Measurements from ENCODE around the gene INTS11.

INTS11 gene

DNA sequence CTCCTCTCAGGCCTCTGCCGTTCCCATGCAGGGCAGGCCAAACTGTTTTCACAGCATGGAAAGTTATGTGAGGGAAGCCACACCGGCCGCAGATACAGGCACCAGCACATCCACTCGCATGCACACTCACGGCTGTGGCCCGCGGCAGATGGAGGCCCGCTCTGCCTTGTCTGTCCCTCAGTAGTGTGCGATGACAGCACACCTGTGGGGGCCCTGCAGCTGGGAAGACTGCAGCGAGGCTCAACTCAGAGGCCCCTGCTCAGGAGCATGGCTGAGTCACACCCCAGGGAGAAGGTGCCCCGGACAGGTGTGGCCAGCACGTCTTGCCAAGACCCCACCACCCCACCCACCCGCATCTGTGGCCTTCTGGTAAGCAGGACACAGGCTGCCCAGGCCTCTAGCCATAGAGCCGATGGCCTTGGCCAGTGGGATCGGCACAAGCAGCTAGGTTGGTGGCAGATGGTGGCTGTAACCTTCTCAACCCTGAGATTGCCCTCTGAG is 49.5 kb downstream of the INTS11 start:
- TF ChIP-seq CREB1 (IDR thresholded peaks at IDR 0.05; ENCODE audit: low read depth) (no peak), ZBTB7A (IDR thresholded peaks at IDR 0.05; ENCODE audit: low read depth) (no peak), EGR1 (IDR thresholded peaks at IDR 0.05) (no peak), EP300 (IDR thresholded peaks at IDR 0.05; ENCODE audit: borderline replicate concordance) (no peak), YY1 (IDR thresholded peaks at IDR 0.05; ENCODE audit: low read depth) (no peak)
- TF ChIP-seq, protein P1, sequence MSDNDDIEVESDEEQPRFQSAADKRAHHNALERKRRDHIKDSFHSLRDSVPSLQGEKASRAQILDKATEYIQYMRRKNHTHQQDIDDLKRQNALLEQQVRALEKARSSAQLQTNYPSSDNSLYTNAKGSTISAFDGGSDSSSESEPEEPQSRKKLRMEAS (IDR thresholded peaks at IDR 0.05), result no peak
- TF ChIP-seq, protein P2, sequence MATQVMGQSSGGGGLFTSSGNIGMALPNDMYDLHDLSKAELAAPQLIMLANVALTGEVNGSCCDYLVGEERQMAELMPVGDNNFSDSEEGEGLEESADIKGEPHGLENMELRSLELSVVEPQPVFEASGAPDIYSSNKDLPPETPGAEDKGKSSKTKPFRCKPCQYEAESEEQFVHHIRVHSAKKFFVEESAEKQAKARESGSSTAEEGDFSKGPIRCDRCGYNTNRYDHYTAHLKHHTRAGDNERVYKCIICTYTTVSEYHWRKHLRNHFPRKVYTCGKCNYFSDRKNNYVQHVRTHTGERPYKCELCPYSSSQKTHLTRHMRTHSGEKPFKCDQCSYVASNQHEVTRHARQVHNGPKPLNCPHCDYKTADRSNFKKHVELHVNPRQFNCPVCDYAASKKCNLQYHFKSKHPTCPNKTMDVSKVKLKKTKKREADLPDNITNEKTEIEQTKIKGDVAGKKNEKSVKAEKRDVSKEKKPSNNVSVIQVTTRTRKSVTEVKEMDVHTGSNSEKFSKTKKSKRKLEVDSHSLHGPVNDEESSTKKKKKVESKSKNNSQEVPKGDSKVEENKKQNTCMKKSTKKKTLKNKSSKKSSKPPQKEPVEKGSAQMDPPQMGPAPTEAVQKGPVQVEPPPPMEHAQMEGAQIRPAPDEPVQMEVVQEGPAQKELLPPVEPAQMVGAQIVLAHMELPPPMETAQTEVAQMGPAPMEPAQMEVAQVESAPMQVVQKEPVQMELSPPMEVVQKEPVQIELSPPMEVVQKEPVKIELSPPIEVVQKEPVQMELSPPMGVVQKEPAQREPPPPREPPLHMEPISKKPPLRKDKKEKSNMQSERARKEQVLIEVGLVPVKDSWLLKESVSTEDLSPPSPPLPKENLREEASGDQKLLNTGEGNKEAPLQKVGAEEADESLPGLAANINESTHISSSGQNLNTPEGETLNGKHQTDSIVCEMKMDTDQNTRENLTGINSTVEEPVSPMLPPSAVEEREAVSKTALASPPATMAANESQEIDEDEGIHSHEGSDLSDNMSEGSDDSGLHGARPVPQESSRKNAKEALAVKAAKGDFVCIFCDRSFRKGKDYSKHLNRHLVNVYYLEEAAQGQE (IDR thresholded peaks at IDR 0.05; ENCODE audit: low read depth), result no peak

DNA sequence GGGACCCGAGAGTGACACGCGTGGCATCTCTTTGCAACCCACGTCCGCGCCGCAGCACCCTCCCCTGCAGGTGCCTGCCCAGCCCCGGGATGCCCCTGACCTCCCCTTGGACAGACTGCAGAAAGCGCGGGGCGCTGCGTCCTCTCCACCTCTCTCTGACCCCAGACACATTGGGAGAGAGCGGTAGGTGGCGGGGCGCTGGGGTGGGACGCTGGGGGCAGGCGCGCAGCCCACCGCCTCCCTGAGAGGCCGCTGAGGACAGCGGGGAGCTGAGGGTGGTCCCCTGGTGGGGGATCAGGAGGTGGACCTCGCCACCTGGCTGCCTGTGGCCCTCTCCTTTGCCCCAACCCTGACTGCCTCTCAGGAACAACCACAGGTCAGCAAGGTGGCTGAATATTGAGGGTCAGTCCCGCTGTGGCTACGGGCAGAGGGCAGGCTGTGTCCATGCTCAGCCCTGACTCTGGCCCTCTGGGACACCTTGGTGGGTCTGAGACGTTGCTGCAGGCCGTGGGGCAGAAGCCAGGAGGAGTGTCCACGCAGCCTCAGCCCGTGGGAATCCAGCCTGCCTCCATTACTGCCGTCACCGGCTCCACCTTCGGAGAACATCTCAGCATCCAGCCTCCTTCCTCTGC is 50.0 kb downstream of the INTS11 start:
- TF ChIP-seq NFIC (IDR thresholded peaks at IDR 0.05), result no peak
- TF ChIP-seq YY1 (IDR thresholded peaks at IDR 0.05; ENCODE audit: low read depth), result no peak
- TF ChIP-seq, protein P2 (IDR thresholded peaks at IDR 0.05; ENCODE audit: low read depth), result no peak
- TF ChIP-seq, protein P3, sequence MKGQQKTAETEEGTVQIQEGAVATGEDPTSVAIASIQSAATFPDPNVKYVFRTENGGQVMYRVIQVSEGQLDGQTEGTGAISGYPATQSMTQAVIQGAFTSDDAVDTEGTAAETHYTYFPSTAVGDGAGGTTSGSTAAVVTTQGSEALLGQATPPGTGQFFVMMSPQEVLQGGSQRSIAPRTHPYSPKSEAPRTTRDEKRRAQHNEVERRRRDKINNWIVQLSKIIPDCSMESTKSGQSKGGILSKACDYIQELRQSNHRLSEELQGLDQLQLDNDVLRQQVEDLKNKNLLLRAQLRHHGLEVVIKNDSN (IDR thresholded peaks at IDR 0.05), result no peak
- no peak for TF ChIP-seq CEBPB (IDR thresholded peaks at IDR 0.05)
- no peak for TF ChIP-seq TCF12 (IDR thresholded peaks at IDR 0.05; ENCODE audit: low read depth)
- TF ChIP-seq, protein P1 (IDR thresholded peaks at IDR 0.05), result no peak
- TF ChIP-seq FOXM1 (IDR thresholded peaks at IDR 0.05; ENCODE audit: borderline replicate concordance, low read depth), result no peak

DNA sequence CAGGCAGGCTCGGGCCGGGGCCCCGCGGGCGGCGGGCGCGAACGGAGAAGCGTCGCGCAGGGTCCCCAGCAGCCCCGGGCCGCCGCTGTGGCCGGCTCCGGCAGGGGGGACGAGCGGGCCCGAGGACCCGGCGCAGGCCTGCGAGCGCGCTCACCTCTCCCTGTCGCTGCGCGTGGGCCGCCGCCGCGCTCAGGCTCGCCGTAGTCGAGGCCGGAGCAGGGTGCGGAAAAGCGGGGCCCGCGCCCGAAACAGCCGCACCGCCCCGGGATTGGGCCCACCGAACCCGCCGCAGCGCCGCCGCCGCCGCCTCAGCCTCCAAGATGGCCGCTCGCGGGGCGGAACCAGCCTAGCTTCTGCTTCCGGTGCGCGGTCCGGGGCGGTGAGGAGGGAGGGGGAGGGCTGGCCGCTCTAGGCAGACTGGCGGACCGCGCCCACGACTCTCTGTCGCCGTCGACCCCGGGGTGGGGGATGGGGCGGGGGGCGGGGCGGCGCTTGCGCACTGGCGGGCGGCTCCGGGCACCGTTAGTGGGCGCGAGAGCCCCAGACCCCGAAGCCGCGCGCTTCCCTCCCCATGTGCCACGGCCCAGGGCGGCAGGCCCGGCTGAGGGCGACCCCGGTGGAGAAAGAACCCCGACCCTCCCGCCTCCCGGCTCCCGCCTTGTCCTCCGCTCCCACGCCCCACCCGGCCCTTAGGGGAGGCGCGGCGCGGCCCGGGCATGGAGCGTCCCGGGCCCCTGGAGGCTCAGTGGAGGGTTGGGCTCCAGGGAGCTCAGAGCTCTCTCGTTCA is 50.8 kb downstream of the INTS11 start, which contains the start of gene UBE2J2:
Gene UBE2J2 (minus strand): TSS at position 343 of the 787 bp plus-strand sequence. CDS start 5,862 bp downstream, outside the sequence.
- TF ChIP-seq, protein P3 (IDR thresholded peaks at IDR 0.05), result 0 out of 2 replicates have a peak, but pooled peaks have one; percentile 22
- TF ChIP-seq TEAD4 (IDR thresholded peaks at IDR 0.05) (0 out of 2 replicates have a peak, but pooled peaks have one; percentile 19), TAF1 (IDR thresholded peaks at IDR 0.05; ENCODE audit: low read depth) (peak; percentile 80), EGR1 (IDR thresholded peaks at IDR 0.05) (peak; percentile 66; the same call in 1 of the 2 replicates), EP300 (IDR thresholded peaks at IDR 0.05; ENCODE audit: borderline replicate concordance) (peak; percentile 58; the same call in 1 of the 2 replicates), TCF12 (IDR thresholded peaks at IDR 0.05; ENCODE audit: low read depth) (peak; percentile 69; the same call in 1 of the 2 replicates), YY1 (IDR thresholded peaks at IDR 0.05; ENCODE audit: low read depth) (peak; percentile 97), CEBPB (IDR thresholded peaks at IDR 0.05) (no peak), ZBTB7A (IDR thresholded peaks at IDR 0.05; ENCODE audit: low read depth) (peak; percentile 81), FOXM1 (IDR thresholded peaks at IDR 0.05; ENCODE audit: borderline replicate concordance, low read depth) (no peak), CREB1 (IDR thresholded peaks at IDR 0.05; ENCODE audit: low read depth) (no peak)
- TF ChIP-seq, protein P2 (IDR thresholded peaks at IDR 0.05; ENCODE audit: low read depth), result no peak
- TF ChIP-seq, protein P1 (IDR thresholded peaks at IDR 0.05), result peak; percentile 79

DNA sequence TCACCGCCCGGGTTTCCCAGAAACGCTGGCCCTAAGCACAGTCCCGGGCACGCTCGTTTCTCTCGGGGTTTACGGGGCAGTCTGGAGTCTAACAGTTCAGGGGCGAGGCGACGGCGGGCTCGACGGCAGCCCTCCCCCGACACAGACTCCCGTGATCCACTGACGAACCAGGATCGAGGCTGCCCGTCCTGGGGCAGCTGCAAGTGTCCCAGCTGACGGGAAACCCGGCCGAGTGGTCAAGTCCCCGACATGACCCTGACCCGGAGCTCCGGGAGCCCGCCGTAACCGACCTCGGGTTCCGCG is 51.3 kb downstream of the INTS11 start:
- TF ChIP-seq NFIC (IDR thresholded peaks at IDR 0.05) (no peak), TCF12 (IDR thresholded peaks at IDR 0.05; ENCODE audit: low read depth) (no peak), CEBPB (IDR thresholded peaks at IDR 0.05) (no peak), RAD21 (IDR thresholded peaks at IDR 0.05; ENCODE audit: low read depth) (no peak), YY1 (IDR thresholded peaks at IDR 0.05; ENCODE audit: low read depth) (no peak), EP300 (IDR thresholded peaks at IDR 0.05; ENCODE audit: borderline replicate concordance) (no peak), ZBTB7A (IDR thresholded peaks at IDR 0.05; ENCODE audit: low read depth) (no peak), FOXM1 (IDR thresholded peaks at IDR 0.05; ENCODE audit: borderline replicate concordance, low read depth) (no peak), TAF1 (IDR thresholded peaks at IDR 0.05; ENCODE audit: low read depth) (no peak), EGR1 (IDR thresholded peaks at IDR 0.05) (no peak), CREB1 (IDR thresholded peaks at IDR 0.05; ENCODE audit: low read depth) (no peak)
- TF ChIP-seq, protein P1 (IDR thresholded peaks at IDR 0.05), result no peak
- TF ChIP-seq, protein P3 (IDR thresholded peaks at IDR 0.05), result no peak
- TF ChIP-seq, protein P2 (IDR thresholded peaks at IDR 0.05; ENCODE audit: low read depth), result no peak
